HEK293 (cell line): ENCODE measurements around the gene ABHD14A.

Experiments used
- ATF2 ChIP-seq: fragments of 450-650 bp; formaldehyde crosslinking; IDR thresholded peaks from 2 replicates; pipeline ENCODE4 v1.5.1; 2016; ENCODE audit warnings: missing biosample characterization, missing genetic modification characterization, low read depth
- BCL6B ChIP-seq: fragments of 450-650 bp; formaldehyde crosslinking; IDR thresholded peaks from 2 replicates; pipeline ENCODE4 v1.5.1; 2017; ENCODE audit warnings: missing biosample characterization, missing genetic modification characterization
- KLF16 ChIP-seq: fragments of 450-650 bp; formaldehyde crosslinking; IDR thresholded peaks from 2 replicates; pipeline ENCODE4 v1.5.1; 2017; ENCODE audit warnings: missing biosample characterization, missing genetic modification characterization
- MEIS1 ChIP-seq: sonication (generic); formaldehyde crosslinking; IDR thresholded peaks from 2 replicates; pipeline ENCODE4 v1.8.1; 2022; ENCODE audit warnings: missing genetic modification reagents, mild to moderate bottlenecking, borderline replicate concordance
- PRDM1 ChIP-seq: fragments of 450-650 bp; formaldehyde crosslinking; IDR thresholded peaks from 2 replicates; pipeline ENCODE4; 2016; ENCODE audit warnings: missing biosample characterization, missing genetic modification characterization
- SALL2 ChIP-seq: fragments of 450-650 bp; formaldehyde crosslinking; IDR thresholded peaks from 2 replicates; pipeline ENCODE4 v1.5.0; 2017; ENCODE audit warnings: missing biosample characterization, mild to moderate bottlenecking, missing genetic modification characterization, borderline replicate concordance
- SCRT2 ChIP-seq: fragments of 450-650 bp; formaldehyde crosslinking; IDR thresholded peaks from 2 replicates; pipeline ENCODE4 v1.5.1; 2016; ENCODE audit warnings: missing biosample characterization, missing genetic modification characterization
- SP7 ChIP-seq: fragments of 450-650 bp; formaldehyde crosslinking; IDR thresholded peaks from 2 replicates; pipeline ENCODE4 v1.5.1; 2016; ENCODE audit warnings: missing biosample characterization, missing genetic modification characterization
- ZBTB21 ChIP-seq: fragments of 450-650 bp; formaldehyde crosslinking; IDR thresholded peaks from 2 replicates; pipeline ENCODE4 v1.5.1; 2017; ENCODE audit warnings: missing biosample characterization, missing genetic modification characterization
- ZBTB26 ChIP-seq: fragments of 450-650 bp; formaldehyde crosslinking; optimal IDR thresholded peaks from 2 replicates; pipeline ENCODE3; 2016; ENCODE audit warnings: missing biosample characterization, mild to moderate bottlenecking, missing genetic modification characterization
- ZEB2 ChIP-seq: fragments of 450-650 bp; formaldehyde crosslinking; IDR thresholded peaks from 2 replicates; pipeline ENCODE4 v1.5.1; 2016; ENCODE audit warnings: missing biosample characterization, missing genetic modification characterization
- ZNF114 ChIP-seq: fragments of 450-650 bp; formaldehyde crosslinking; IDR thresholded peaks from 2 replicates; pipeline ENCODE4 v1.5.0; 2017; ENCODE audit warnings: missing biosample characterization, missing genetic modification characterization
- ZNF148 ChIP-seq: fragments of 450-650 bp; formaldehyde crosslinking; IDR thresholded peaks from 2 replicates; pipeline ENCODE4 v1.5.0; 2017; ENCODE audit warnings: missing biosample characterization, missing genetic modification characterization, borderline replicate concordance
- ZNF157 ChIP-seq: fragments of 450-650 bp; formaldehyde crosslinking; IDR thresholded peaks from 2 replicates; pipeline ENCODE4 v1.5.1; 2016; ENCODE audit warnings: missing biosample characterization, missing genetic modification characterization
- ZNF174 ChIP-seq: fragments of 450-650 bp; formaldehyde crosslinking; IDR thresholded peaks from 2 replicates; pipeline ENCODE4 v1.5.0; 2017; ENCODE audit warnings: missing biosample characterization, mild to moderate bottlenecking, missing genetic modification characterization
- ZNF239 ChIP-seq: fragments of 450-650 bp; formaldehyde crosslinking; IDR thresholded peaks from 2 replicates; pipeline ENCODE4 v1.5.1; 2016; ENCODE audit warnings: missing biosample characterization, missing genetic modification characterization
- ZNF341 ChIP-seq: fragments of 450-650 bp; formaldehyde crosslinking; IDR thresholded peaks from 2 replicates; pipeline ENCODE4; 2016; ENCODE audit warnings: low read depth, missing biosample characterization, missing genetic modification characterization
- ZNF354C ChIP-seq: fragments of 450-650 bp; formaldehyde crosslinking; IDR thresholded peaks from 2 replicates; pipeline ENCODE4 v1.5.1; 2016; ENCODE audit warnings: missing biosample characterization, missing genetic modification characterization, low read depth, borderline replicate concordance
- ZNF416 ChIP-seq: fragments of 450-650 bp; formaldehyde crosslinking; IDR thresholded peaks from 2 replicates; pipeline ENCODE4 v1.5.1; 2016; ENCODE audit warnings: missing biosample characterization, missing genetic modification characterization
- ZNF623 ChIP-seq: fragments of 450-650 bp; formaldehyde crosslinking; IDR thresholded peaks from 2 replicates; pipeline ENCODE4 v1.5.1; 2016; ENCODE audit warnings: missing biosample characterization, missing genetic modification characterization
- ZNF776 ChIP-seq: fragments of 450-650 bp; formaldehyde crosslinking; IDR thresholded peaks from 2 replicates; pipeline ENCODE4 v1.5.0; 2017; ENCODE audit warnings: missing biosample characterization, missing genetic modification characterization, borderline replicate concordance
- ZSCAN16 ChIP-seq: fragments of 450-650 bp; formaldehyde crosslinking; IDR thresholded peaks from 2 replicates; pipeline ENCODE4 v1.5.1; 2016; ENCODE audit warnings: missing biosample characterization, missing genetic modification characterization
- ZSCAN4 ChIP-seq: fragments of 450-650 bp; formaldehyde crosslinking; IDR thresholded peaks from 2 replicates; pipeline ENCODE4 v1.5.1; 2017; ENCODE audit warnings: missing biosample characterization, missing genetic modification characterization
- TF ChIP-seq, protein P1 (sequence below): fragments of 450-650 bp; formaldehyde crosslinking; IDR thresholded peaks from 2 replicates; pipeline ENCODE4 v1.5.1; 2016; ENCODE audit warnings: missing biosample characterization, missing genetic modification characterization
- TF ChIP-seq, protein P2 (sequence below): fragments of 450-650 bp; formaldehyde crosslinking; IDR thresholded peaks from 2 replicates; pipeline ENCODE4 v1.5.1; 2016; ENCODE audit warnings: missing biosample characterization, missing genetic modification characterization
- TF ChIP-seq, protein P3 (sequence below): fragments of 450-650 bp; formaldehyde crosslinking; IDR thresholded peaks from 2 replicates; pipeline ENCODE4 v1.5.1; 2017; ENCODE audit warnings: missing biosample characterization, missing genetic modification characterization

Gene ABHD14A

DNA sequence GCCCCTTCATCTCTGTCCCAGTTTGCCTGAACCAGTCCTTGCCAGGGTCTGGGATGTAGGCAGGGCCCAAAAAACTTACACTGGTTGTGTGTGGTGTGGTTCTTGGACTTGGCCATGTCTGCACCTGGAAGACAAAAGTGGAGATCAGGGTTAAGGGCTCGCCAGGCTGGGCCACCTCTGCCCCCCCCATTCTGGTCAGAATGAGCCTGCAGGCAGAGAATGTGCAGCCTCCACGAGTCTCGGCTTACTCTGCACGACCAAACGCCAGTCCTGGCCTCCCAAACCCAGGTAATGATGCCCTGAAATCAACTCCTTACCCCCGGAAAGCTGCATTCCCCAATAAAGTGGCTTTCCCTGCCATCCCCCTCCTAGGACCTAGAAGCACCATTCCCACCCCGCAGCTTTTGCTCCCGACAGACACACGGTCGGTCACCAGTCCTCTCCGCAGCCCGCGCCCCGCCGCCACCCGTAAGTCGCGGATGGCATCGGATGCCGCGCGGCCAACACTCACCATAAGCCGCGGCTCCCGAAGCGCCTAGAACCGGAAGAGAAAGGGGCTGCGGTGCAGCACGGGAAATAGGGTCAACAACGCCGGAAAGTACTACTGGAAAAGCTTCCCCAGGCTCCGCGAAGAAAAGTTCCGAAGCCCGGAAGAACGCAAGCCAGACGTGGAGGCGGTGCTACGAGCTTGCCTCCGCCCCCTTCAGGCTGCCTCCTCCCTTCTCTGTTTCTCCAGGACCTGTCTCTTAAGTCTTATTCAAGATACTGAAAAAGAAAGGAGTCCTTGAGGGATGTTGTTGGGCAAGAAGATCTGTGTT lies 20.7 kb downstream of the ABHD14A start, which contains the start of gene RPL29 (continued):
- TF ChIP-seq ZNF148 (tag by site-specific recombination): no peak
- TF ChIP-seq BCL6B (tag by site-specific recombination): no peak
- no peak for TF ChIP-seq ZNF174 (tag by site-specific recombination)
- TF ChIP-seq ZNF416: no peak
- TF ChIP-seq ZNF114 (tag by site-specific recombination): no peak
- TF ChIP-seq ZNF157 (tag by site-specific recombination): no peak
- TF ChIP-seq ZNF354C: no peak
- peak; percentile 86; the same call in 1 of the 2 replicates for TF ChIP-seq ZNF239 (tag by site-specific recombination)
- TF ChIP-seq ZBTB26 (tag by site-specific recombination): peak; percentile 33
- TF ChIP-seq ZNF341 (tag by site-specific recombination): peak; percentile 52
- TF ChIP-seq SALL2 (tag by site-specific recombination): no peak
- no peak for TF ChIP-seq MEIS1
- TF ChIP-seq PRDM1 (tag by site-specific recombination): peak; percentile 42; the same call in 1 of the 2 replicates
- TF ChIP-seq ZSCAN16 (tag by site-specific recombination): no peak
- peak; percentile 38; the same call in 1 of the 2 replicates for TF ChIP-seq ZNF623
- peak; percentile 77 for TF ChIP-seq ZEB2 (tag by site-specific recombination)
- TF ChIP-seq SCRT2 (tag by site-specific recombination): no peak
- TF ChIP-seq, protein P1, sequence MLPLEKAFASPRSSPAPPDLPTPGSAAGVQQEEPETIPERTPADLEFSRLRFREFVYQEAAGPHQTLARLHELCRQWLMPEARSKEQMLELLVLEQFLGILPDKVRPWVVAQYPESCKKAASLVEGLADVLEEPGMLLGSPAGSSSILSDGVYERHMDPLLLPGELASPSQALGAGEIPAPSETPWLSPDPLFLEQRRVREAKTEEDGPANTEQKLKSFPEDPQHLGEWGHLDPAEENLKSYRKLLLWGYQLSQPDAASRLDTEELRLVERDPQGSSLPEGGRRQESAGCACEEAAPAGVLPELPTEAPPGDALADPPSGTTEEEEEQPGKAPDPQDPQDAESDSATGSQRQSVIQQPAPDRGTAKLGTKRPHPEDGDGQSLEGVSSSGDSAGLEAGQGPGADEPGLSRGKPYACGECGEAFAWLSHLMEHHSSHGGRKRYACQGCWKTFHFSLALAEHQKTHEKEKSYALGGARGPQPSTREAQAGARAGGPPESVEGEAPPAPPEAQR (tag by site-specific recombination): no peak
- no peak for TF ChIP-seq ATF2 (tag by site-specific recombination)
- TF ChIP-seq, protein P2, sequence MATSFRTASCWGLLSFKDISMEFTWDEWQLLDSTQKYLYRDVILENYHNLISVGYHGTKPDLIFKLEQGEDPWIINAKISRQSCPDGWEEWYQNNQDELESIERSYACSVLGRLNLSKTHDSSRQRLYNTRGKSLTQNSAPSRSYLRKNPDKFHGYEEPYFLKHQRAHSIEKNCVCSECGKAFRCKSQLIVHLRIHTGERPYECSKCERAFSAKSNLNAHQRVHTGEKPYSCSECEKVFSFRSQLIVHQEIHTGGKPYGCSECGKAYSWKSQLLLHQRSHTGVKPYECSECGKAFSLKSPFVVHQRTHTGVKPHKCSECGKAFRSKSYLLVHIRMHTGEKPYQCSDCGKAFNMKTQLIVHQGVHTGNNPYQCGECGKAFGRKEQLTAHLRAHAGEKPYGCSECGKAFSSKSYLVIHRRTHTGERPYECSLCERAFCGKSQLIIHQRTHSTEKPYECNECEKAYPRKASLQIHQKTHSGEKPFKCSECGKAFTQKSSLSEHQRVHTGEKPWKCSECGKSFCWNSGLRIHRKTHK (tag by site-specific recombination): no peak
- TF ChIP-seq KLF16 (tag by site-specific recombination): peak; percentile 82
- TF ChIP-seq, protein P3, sequence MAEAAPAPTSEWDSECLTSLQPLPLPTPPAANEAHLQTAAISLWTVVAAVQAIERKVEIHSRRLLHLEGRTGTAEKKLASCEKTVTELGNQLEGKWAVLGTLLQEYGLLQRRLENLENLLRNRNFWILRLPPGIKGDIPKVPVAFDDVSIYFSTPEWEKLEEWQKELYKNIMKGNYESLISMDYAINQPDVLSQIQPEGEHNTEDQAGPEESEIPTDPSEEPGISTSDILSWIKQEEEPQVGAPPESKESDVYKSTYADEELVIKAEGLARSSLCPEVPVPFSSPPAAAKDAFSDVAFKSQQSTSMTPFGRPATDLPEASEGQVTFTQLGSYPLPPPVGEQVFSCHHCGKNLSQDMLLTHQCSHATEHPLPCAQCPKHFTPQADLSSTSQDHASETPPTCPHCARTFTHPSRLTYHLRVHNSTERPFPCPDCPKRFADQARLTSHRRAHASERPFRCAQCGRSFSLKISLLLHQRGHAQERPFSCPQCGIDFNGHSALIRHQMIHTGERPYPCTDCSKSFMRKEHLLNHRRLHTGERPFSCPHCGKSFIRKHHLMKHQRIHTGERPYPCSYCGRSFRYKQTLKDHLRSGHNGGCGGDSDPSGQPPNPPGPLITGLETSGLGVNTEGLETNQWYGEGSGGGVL (tag by site-specific recombination): 0 out of 2 replicates have a peak, but pooled peaks have one; percentile 13
- peak; percentile 89 for TF ChIP-seq SP7 (tag by site-specific recombination)
- TF ChIP-seq ZNF776: no peak
- TF ChIP-seq ZSCAN4 (tag by site-specific recombination): peak; percentile 45
- peak; percentile 65 for TF ChIP-seq ZBTB21
